ENCODE measurements around the gene PARD3. TPM values are rescaled to one million over a fixed set of nuclear protein-coding genes. Genes with fewer than 3 reads are reported as not detected.

The PARD3 gene
- total and polyA plus RNA-seq, 8 donors, result 25.6 to 54.5 (median 47.8) TPM

- Histone ChIP-seq H3K9me3 (no peaks in the 10 kb centered on the region), H3K27ac (no peak overlapping the region), H3K36me3 (no peaks in the 10 kb centered on the region), H3K27me3 (no peaks in the 10 kb centered on the region), H3K4me1 (peaks cover 3 to 8% of the 10 kb centered on the region in 2 donors), H3K4me3 (no peak overlapping the region)
- intact Hi-C loops (cut with DNase I), result no loop called here
- no peak for TF ChIP-seq CTCF (IDR thresholded peaks at IDR 0.05)
- ATAC-seq (no peak), DNase-seq (no peak)
Measured at GRCh38 chr10:34189830-34190229, 625.3 kb downstream of the PARD3 start.

- no peaks in the 10 kb centered on the region for H3K36me3 ChIP-seq
- intact Hi-C loops (cut with DNase I), result no loop called here
- no peaks in the 10 kb centered on the region for H3K27me3 ChIP-seq
- no peak for DNase-seq
- peaks cover 0 to 8% of the 10 kb centered on the region in 2 donors for H3K4me1 ChIP-seq
- no peak overlapping the region for H3K27ac ChIP-seq
- no peak for ATAC-seq
- no peak overlapping the region for H3K4me3 ChIP-seq
- TF ChIP-seq CTCF (IDR thresholded peaks at IDR 0.05), result no peak
- H3K9me3 ChIP-seq, result no peaks in the 10 kb centered on the region
Measured at GRCh38 chr10:34188221-34188620, 626.9 kb downstream of the PARD3 start.

- DNase-seq, result no peak
- peaks cover 0 to 8% of the 10 kb centered on the region in 2 donors for H3K4me1 ChIP-seq
- no peak overlapping the region for H3K27ac ChIP-seq
- H3K9me3 ChIP-seq, result no peaks in the 10 kb centered on the region
- intact Hi-C loops (cut with DNase I), result no loop called here
- TF ChIP-seq CTCF (IDR thresholded peaks at IDR 0.05), result no peak
- H3K36me3 ChIP-seq, result no peaks in the 10 kb centered on the region
- H3K4me3 ChIP-seq, result no peak overlapping the region
- no peaks in the 10 kb centered on the region for H3K27me3 ChIP-seq
- no peak for ATAC-seq
Measured at GRCh38 chr10:34187201-34187600, 627.9 kb downstream of the PARD3 start.

GRCh38 chr10:34186745-34187144 lies 628.4 kb downstream of the PARD3 start:
- Histone ChIP-seq H3K4me1 (peaks cover 0 to 8% of the 10 kb centered on the region in 2 donors), H3K4me3 (no peak overlapping the region), H3K27ac (no peak overlapping the region), H3K9me3 (no peaks in the 10 kb centered on the region), H3K27me3 (no peaks in the 10 kb centered on the region), H3K36me3 (no peaks in the 10 kb centered on the region)
- DNase-seq (no peak), ATAC-seq (no peak)
- intact Hi-C loops (cut with DNase I), result no loop called here
- TF ChIP-seq CTCF (IDR thresholded peaks at IDR 0.05), result no peak

- Histone ChIP-seq H3K36me3 (no peaks in the 10 kb centered on the region), H3K4me3 (no peak overlapping the region), H3K27ac (no peak overlapping the region), H3K27me3 (no peaks in the 10 kb centered on the region), H3K4me1 (peaks cover 0 to 8% of the 10 kb centered on the region in 2 donors), H3K9me3 (no peaks in the 10 kb centered on the region)
- TF ChIP-seq CTCF (IDR thresholded peaks at IDR 0.05), result no peak
- DNase-seq (no peak), ATAC-seq (no peak)
- intact Hi-C loops (cut with DNase I), result no loop called here
Measured at GRCh38 chr10:34185998-34186397, 629.1 kb downstream of the PARD3 start.
